Myocyte (in vitro differentiated cells): ENCODE measurements around the gene BASP1. TPM values are rescaled to one million over a fixed set of nuclear protein-coding genes. Genes with fewer than 3 reads are reported as not detected.
"Not testable (repeated sequence)": the region's sequence is repeated elsewhere in the genome, so short reads cannot be mapped to it uniquely, and the experiment has no call there.

Source experiments
- DNase-seq: peaks from one replicate; pipeline ENCODE4 v3.0.0-alpha.2; 2012; ENCODE audit warnings: low read depth
- total RNA-seq: library from RNA; depleted of rRNA; stranded (reverse); fragments of >200 nt; gene quantifications from 2 replicates; pipeline ENCODE4 v1.2.3, GENCODE V29; 2014

The BASP1 gene
- total RNA-seq, 1 donor from 2014 or later, result 80.7 TPM

GRCh38 chr5:17190799-17191391 lies 26.5 kb upstream of the BASP1 start:
- DNase-seq, result peak; percentile 72

- not testable (repeated sequence) for DNase-seq
Measured at GRCh38 chr5:17191574-17191973, 25.9 kb upstream of the BASP1 start.

GRCh38 chr5:17192191-17192590 lies 25.2 kb upstream of the BASP1 start:
- DNase-seq, result peak; percentile 77

- DNase-seq, result no peak
Measured at GRCh38 chr5:17196024-17196423, 21.4 kb upstream of the BASP1 start.

GRCh38 chr5:17196697-17197096 lies 20.7 kb upstream of the BASP1 start:
- DNase-seq, result no peak

GRCh38 chr5:17203329-17204132 lies 13.9 kb upstream of the BASP1 start:
- DNase-seq, result peak; percentile 82

GRCh38 chr5:17204133-17204489 lies 13.3 kb upstream of the BASP1 start:
- no peak for DNase-seq

- no peak for DNase-seq
Measured at GRCh38 chr5:17206021-17206420, 11.4 kb upstream of the BASP1 start.

- no peak for DNase-seq
Measured at GRCh38 chr5:17212191-17212590, 5.2 kb upstream of the BASP1 start.

- DNase-seq, result no peak
Measured at GRCh38 chr5:17212996-17213395, 4.4 kb upstream of the BASP1 start.

GRCh38 chr5:17213938-17214337 lies 3.5 kb upstream of the BASP1 start:
- DNase-seq, result no peak

- no peak for DNase-seq
Measured at GRCh38 chr5:17214893-17215292, 2.5 kb upstream of the BASP1 start.

- no peak for DNase-seq
Measured at GRCh38 chr5:17215361-17215760, 2.1 kb upstream of the BASP1 start.

- peak; percentile 86 for DNase-seq
Measured at GRCh38 chr5:17216176-17216973, 1.1 kb upstream of the BASP1 start.

- peak; percentile 54 for DNase-seq
Measured at GRCh38 chr5:17216974-17217492, 398 bp upstream of the BASP1 start.

GRCh38 chr5:17218353-17219005 lies 1.0 kb downstream of the BASP1 start:
- DNase-seq, result peak; percentile 48

- peak; percentile 47 for DNase-seq
Measured at GRCh38 chr5:17219006-17219422, 1.6 kb downstream of the BASP1 start.

- no peak for DNase-seq
Measured at GRCh38 chr5:17219469-17219868, 2.0 kb downstream of the BASP1 start.

GRCh38 chr5:17219992-17220391 lies 2.6 kb downstream of the BASP1 start:
- DNase-seq, result no peak

- DNase-seq, result no peak
Measured at GRCh38 chr5:17220469-17220868, 3.0 kb downstream of the BASP1 start.
